OCI-LY7 (cell line): ENCODE measurements around the gene TAGLN2. TPM values are rescaled to one million over a fixed set of nuclear protein-coding genes. Genes with fewer than 3 reads are reported as not detected.

Experiments
- BruUV-seq: library from RNA; stranded (reverse); fragments of 400-500 nt; replicated peaks from 2 replicates; lab custom pipeline; 2021; lab: Mats Ljungman, UMichigan
- CTCF ChIA-PET: fragments of 300-600 bp; sonication (Branson Sonifier 250); formaldehyde crosslinking; loops from one replicate; lab custom pipeline; 2022; ENCODE audit warnings: antibody characterized with exemption; ENCODE audit not compliant: unreplicated experiment; lab: Charles Lee
- POLR2A ChIA-PET: fragments of 300-600 bp; sonication (Branson Sonifier 250); formaldehyde crosslinking; loops from one replicate; lab custom pipeline; 2022; ENCODE audit warnings: antibody characterized with exemption; lab: Charles Lee
- DNase-seq: peaks from one replicate; pipeline ENCODE4 v3.0.0-alpha.2; 2015; ENCODE audit warnings: low spot score
- H2AFZ ChIP-seq: fragments of 200-600 bp; sonication (generic), shearing (Covaris generic); 2 replicates; pipeline ENCODE4 v1.6.1; 2014; ENCODE audit warnings: mild to moderate bottlenecking, antibody characterized with exemption, low read length, moderate library complexity
- H3K27ac ChIP-seq: fragments of 200-600 bp; sonication (generic); 2 replicates; pipeline ENCODE4 v1.5.1; 2014; ENCODE audit warnings: mixed run types, low read depth, mild to moderate bottlenecking, moderate library complexity, low read length, inconsistent platforms; ENCODE audit not compliant: poor library complexity, severe bottlenecking
- H3K36me3 ChIP-seq: fragments of 200-600 bp; sonication (generic); 2 replicates; pipeline ENCODE4 v1.6.1; 2014; ENCODE audit warnings: mild to moderate bottlenecking, antibody characterized with exemption, low read length, moderate library complexity, mixed read lengths; ENCODE audit not compliant: insufficient read depth
- H3K4me1 ChIP-seq: fragments of 200-600 bp; sonication (generic); 2 replicates; pipeline ENCODE4 v1.5.1; 2014; ENCODE audit warnings: mild to moderate bottlenecking, low read length; ENCODE audit not compliant: insufficient read depth, poor library complexity, severe bottlenecking
- H3K4me2 ChIP-seq: fragments of 200-600 bp; sonication (generic); 2 replicates; pipeline ENCODE4 v1.6.1; 2014; ENCODE audit warnings: mild to moderate bottlenecking, low read length
- H3K4me3 ChIP-seq: fragments of 200-600 bp; sonication (generic); 2 replicates; pipeline ENCODE4 v1.5.1; 2014; ENCODE audit warnings: mild to moderate bottlenecking, low read depth, low read length; ENCODE audit not compliant: poor library complexity, severe bottlenecking
- H3K79me2 ChIP-seq: fragments of 200-600 bp; sonication (generic); 2 replicates; pipeline ENCODE4 v1.6.1; 2016; ENCODE audit warnings: low read depth, mild to moderate bottlenecking, low read length, moderate library complexity, mixed read lengths; ENCODE audit not compliant: insufficient read depth
- H3K9me2 ChIP-seq: fragments of 200-600 bp; sonication (generic); 2 replicates; pipeline ENCODE4 v1.6.1; 2016; ENCODE audit warnings: mild to moderate bottlenecking, low read length, mixed read lengths; ENCODE audit not compliant: insufficient read depth
- H3K9me3 ChIP-seq: fragments of 200-600 bp; sonication (generic); 2 replicates; pipeline ENCODE4 v1.6.1; 2014; ENCODE audit warnings: mild to moderate bottlenecking, mixed run types, low read length, mixed read lengths
- H4K20me1 ChIP-seq: fragments of 200-600 bp; sonication (generic); 2 replicates; pipeline ENCODE4 v1.6.1; 2014; ENCODE audit warnings: mild to moderate bottlenecking, antibody characterized with exemption, low read length, moderate library complexity, mixed read lengths; ENCODE audit not compliant: insufficient read depth
- CTCF ChIP-seq: fragments of 200-600 bp; sonication (generic); conservative IDR thresholded peaks from 2 replicates; pipeline ENCODE4 v1.5.1; 2014; ENCODE audit warnings: mild to moderate bottlenecking, antibody characterized with exemption, low read length, moderate library complexity, mixed read lengths
- EZH2phosphoT487 ChIP-seq: fragments of 200-600 bp; sonication (generic); IDR thresholded peaks from 2 replicates; pipeline ENCODE4 v1.6.1; 2018; ENCODE audit warnings: low read depth, borderline replicate concordance, mild to moderate bottlenecking, mixed run types, antibody characterized with exemption, low read length, moderate library complexity, mixed read lengths
- intact Hi-C: fragments of 100-400 bp; cut with micrococcal nuclease; formaldehyde crosslinking; loops from one replicate; pipeline ENCODE4 v1.10.0; 2022; ENCODE audit not compliant: unreplicated experiment
- total RNA-seq, 2 experiments: library from RNA; depleted of rRNA in 1 of 2; stranded (reverse); fragments of >200 nt in 1 of 2; shearing (Covaris generic) in 1 of 2; gene quantifications; 2 replicates each; pipeline ENCODE4 v1.2.3, GENCODE V29; 2014 to 2022

TAGLN2 gene
- total RNA-seq, 2 experiments from 2014 or later: 193 to 215 TPM

GRCh38 chr1:159881622-159882526, 43.4 kb downstream of the TAGLN2 start:
- no peaks in the 10 kb centered on the region for H3K36me3 ChIP-seq
- no peak overlapping the region for H3K4me2 ChIP-seq
- ChIA-PET CTCF (no interaction called here), POLR2A (no interaction called here)
- no peaks in the 10 kb centered on the region for H4K20me1 ChIP-seq
- no peaks in the 10 kb centered on the region for H3K9me3 ChIP-seq
- H3K4me3 ChIP-seq: no peak overlapping the region
- H3K27ac ChIP-seq: no peak overlapping the region
- TF ChIP-seq CTCF (no peak), EZH2phosphoT487 (no peak)
- no peaks in the 10 kb centered on the region for H3K9me2 ChIP-seq
- no peak overlapping the region for H2AFZ ChIP-seq
- H3K79me2 ChIP-seq: no peaks in the 10 kb centered on the region
- no TSS peak for BruUV-seq
- no peak for DNase-seq
- intact Hi-C loops: no loop called here
- H3K4me1 ChIP-seq: peaks cover under 1% of the 10 kb centered on the region

GRCh38 chr1:159880430-159880829, 44.9 kb downstream of the TAGLN2 start:
- no peak overlapping the region for H3K4me2 ChIP-seq
- POLR2A ChIA-PET: interaction anchor here (1.7 kb wide), 1 partner anchor 9 kb away, joined by 13 read pairs; no protein-coding TSS in a partner anchor
- BruUV-seq: no TSS peak

More at GRCh38 chr1:159880430-159880829, 44.9 kb downstream of the TAGLN2 start:
- no peaks in the 10 kb centered on the region for H3K9me2 ChIP-seq
- CTCF ChIA-PET: no interaction called here
- no peak for DNase-seq
- H3K79me2 ChIP-seq: no peaks in the 10 kb centered on the region
- H3K4me1 ChIP-seq: no peaks in the 10 kb centered on the region
- no peaks in the 10 kb centered on the region for H3K36me3 ChIP-seq
- no peaks in the 10 kb centered on the region for H3K9me3 ChIP-seq
- H3K27ac ChIP-seq: no peak overlapping the region
- H4K20me1 ChIP-seq: no peaks in the 10 kb centered on the region
- intact Hi-C loops: no loop called here
- no peak overlapping the region for H3K4me3 ChIP-seq
- no peak for TF ChIP-seq CTCF
- TF ChIP-seq EZH2phosphoT487: no peak
- H2AFZ ChIP-seq: no peak overlapping the region
